K562 (cell line): ENCODE measurements around the gene TCHH.
"Not testable (repeated sequence)": the region's sequence is repeated elsewhere in the genome, so short reads cannot be mapped to it uniquely, and the experiment has no call there.

Experiments used
- EZH2 ChIP-seq: IDR thresholded peaks from 2 replicates; pipeline ENCODE4 v1.6.1; 2012; ENCODE audit warnings: low read depth, mild to moderate bottlenecking, inconsistent platforms, low read length, borderline replicate concordance
- MAFK ChIP-seq: IDR thresholded peaks from 2 replicates; pipeline ENCODE4 v1.6.1; 2011; ENCODE audit warnings: low read length, improper control_type of control experiment
- NFRKB ChIP-seq: fragments of 450-650 bp; IDR thresholded peaks from 2 replicates; pipeline ENCODE4 v1.6.1; 2016; ENCODE audit warnings: low read depth
- PML ChIP-seq: IDR thresholded peaks from 2 replicates; pipeline ENCODE4 v1.6.1; 2012; ENCODE audit warnings: low read length, inconsistent platforms
- SMARCC2 ChIP-seq: fragments of 450-650 bp; IDR thresholded peaks from 2 replicates; pipeline ENCODE4 v1.6.1; 2017; ENCODE audit warnings: antibody characterized with exemption, moderate library complexity, mild to moderate bottlenecking, low read depth
- ZBTB8A ChIP-seq: fragments of 450-650 bp; IDR thresholded peaks from 2 replicates; pipeline ENCODE4 v1.6.1; 2018; ENCODE audit warnings: mild to moderate bottlenecking, moderate library complexity; ENCODE audit not compliant: partially characterized antibody
- ZFP36 ChIP-seq: fragments of 150-350 bp; IDR thresholded peaks from 2 replicates; pipeline ENCODE4 v1.6.1; 2018; ENCODE audit warnings: low read length, low read depth; ENCODE audit not compliant: partially characterized antibody
- ZNF695 ChIP-seq: fragments of 450-650 bp; formaldehyde crosslinking; IDR thresholded peaks from 2 replicates; pipeline ENCODE4 v1.4.0; 2020; ENCODE audit warnings: mild to moderate bottlenecking, moderate library complexity
- TF ChIP-seq, protein P1 (sequence below), 2 experiments: fragments of 450-650 bp; IDR thresholded peaks; 2 replicates each; pipeline ENCODE4 v1.6.1; 2016
- TF ChIP-seq, protein P2 (sequence below), 3 experiments: IDR thresholded peaks in 2 of 3; conservative IDR thresholded peaks in 1 of 3; 2 replicates each; pipeline ENCODE4 v1.5.1; 2011 to 2012; ENCODE audit warnings: low read length in 3 of 3, mild to moderate bottlenecking in 3 of 3, control low read depth in 2 of 3, improper control_type of control experiment in 1 of 3, inconsistent platforms in 1 of 3, low read depth in 1 of 3, mixed read lengths in 1 of 3, moderate library complexity in 1 of 3; ENCODE audit not compliant: insufficient read depth in 2 of 3
- TF ChIP-seq, protein P3 (sequence below): sonication (generic); formaldehyde crosslinking; IDR thresholded peaks from 2 replicates; pipeline ENCODE4 v1.9.0; 2022; ENCODE audit warnings: mild to moderate bottlenecking, missing genetic modification reagents

DNA sequence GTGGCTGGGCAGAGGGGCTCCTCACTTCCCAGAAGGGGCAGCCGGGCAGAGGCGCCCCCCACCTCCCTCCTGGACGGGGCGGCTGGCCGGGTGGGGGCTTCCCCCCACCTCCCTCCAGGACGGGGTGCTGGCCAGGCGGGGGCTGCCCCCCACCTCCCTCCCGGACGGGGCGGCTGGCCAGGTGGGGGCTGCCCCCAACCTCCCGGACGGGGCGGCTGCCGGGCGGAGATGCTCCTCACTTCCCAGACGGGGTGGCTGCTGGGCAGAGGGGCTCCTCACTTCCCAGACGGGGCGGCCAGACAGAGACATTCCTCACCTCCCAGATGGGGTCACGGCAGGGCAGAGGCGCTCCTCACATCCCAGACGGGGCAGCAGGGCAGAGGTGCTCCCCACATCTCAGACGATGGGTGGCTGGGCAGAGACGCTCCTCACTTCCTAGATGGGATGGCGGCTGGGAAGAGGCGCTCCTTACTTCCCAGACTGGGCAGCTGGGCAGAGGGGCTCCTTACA is 29.5 kb upstream of the TCHH start:
- TF ChIP-seq ZFP36, EZH2, MAFK, SMARCC2, NFRKB, ZNF695, PML, ZBTB8A: not testable (repeated sequence)
- TF ChIP-seq, protein P1, sequence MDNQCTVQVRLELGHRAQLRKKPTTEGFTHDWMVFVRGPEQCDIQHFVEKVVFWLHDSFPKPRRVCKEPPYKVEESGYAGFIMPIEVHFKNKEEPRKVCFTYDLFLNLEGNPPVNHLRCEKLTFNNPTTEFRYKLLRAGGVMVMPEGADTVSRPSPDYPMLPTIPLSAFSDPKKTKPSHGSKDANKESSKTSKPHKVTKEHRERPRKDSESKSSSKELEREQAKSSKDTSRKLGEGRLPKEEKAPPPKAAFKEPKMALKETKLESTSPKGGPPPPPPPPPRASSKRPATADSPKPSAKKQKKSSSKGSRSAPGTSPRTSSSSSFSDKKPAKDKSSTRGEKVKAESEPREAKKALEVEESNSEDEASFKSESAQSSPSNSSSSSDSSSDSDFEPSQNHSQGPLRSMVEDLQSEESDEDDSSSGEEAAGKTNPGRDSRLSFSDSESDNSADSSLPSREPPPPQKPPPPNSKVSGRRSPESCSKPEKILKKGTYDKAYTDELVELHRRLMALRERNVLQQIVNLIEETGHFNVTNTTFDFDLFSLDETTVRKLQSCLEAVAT (IDR thresholded peaks at IDR 0.05): not testable (repeated sequence)
- TF ChIP-seq, protein P2, sequence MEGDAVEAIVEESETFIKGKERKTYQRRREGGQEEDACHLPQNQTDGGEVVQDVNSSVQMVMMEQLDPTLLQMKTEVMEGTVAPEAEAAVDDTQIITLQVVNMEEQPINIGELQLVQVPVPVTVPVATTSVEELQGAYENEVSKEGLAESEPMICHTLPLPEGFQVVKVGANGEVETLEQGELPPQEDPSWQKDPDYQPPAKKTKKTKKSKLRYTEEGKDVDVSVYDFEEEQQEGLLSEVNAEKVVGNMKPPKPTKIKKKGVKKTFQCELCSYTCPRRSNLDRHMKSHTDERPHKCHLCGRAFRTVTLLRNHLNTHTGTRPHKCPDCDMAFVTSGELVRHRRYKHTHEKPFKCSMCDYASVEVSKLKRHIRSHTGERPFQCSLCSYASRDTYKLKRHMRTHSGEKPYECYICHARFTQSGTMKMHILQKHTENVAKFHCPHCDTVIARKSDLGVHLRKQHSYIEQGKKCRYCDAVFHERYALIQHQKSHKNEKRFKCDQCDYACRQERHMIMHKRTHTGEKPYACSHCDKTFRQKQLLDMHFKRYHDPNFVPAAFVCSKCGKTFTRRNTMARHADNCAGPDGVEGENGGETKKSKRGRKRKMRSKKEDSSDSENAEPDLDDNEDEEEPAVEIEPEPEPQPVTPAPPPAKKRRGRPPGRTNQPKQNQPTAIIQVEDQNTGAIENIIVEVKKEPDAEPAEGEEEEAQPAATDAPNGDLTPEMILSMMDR (IDR thresholded peaks at IDR 0.05 in 2 of 3, conservative IDR thresholded peaks at IDR 0.05 in 1 of 3; ENCODE audit: insufficient read depth in 2 of 3, low read depth in 1 of 3, low read length in 3 of 3): not testable (repeated sequence)
- TF ChIP-seq, protein P3, sequence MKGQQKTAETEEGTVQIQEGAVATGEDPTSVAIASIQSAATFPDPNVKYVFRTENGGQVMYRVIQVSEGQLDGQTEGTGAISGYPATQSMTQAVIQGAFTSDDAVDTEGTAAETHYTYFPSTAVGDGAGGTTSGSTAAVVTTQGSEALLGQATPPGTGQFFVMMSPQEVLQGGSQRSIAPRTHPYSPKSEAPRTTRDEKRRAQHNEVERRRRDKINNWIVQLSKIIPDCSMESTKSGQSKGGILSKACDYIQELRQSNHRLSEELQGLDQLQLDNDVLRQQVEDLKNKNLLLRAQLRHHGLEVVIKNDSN: not testable (repeated sequence)
